SK-N-DZ (cell line): Measurements from ENCODE around the gene TULP4.
"Not testable (repeated sequence)": the region's sequence is repeated elsewhere in the genome, so short reads cannot be mapped to it uniquely, and the experiment has no call there.

Source experiments
- DNase-seq: peaks from one replicate; pipeline ENCODE4 v3.0.0-alpha.2; 2015; ENCODE audit warnings: low spot score

Gene TULP4

GRCh38 chr6:158501360-158502262, 189.3 kb downstream of the TULP4 start:
- DNase-seq, result no peak

GRCh38 chr6:158502263-158502950, 190.1 kb downstream of the TULP4 start:
- no peak for DNase-seq

- DNase-seq, result no peak
Observed at GRCh38 chr6:158503222-158503621, 191.0 kb downstream of the TULP4 start.

DNA sequence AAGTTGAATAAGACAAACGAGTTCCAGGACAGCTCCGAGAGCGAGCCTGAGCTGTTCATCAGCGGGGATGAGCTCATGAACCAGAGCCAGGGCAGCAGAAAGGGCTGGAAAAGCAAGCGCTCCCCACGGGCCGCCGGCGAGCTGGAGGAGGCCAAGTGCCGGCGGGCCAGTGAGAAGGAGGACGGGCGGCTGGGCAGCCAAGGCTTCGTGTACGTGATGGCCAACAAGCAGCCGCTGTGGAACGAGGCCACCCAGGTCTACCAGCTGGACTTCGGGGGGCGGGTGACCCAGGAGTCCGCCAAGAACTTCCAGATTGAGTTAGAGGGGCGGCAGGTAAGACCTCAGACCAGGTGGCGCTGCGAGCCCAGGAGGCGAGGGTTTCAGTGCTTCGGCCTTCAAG, 191.6 kb downstream of the TULP4 start:
- no peak for DNase-seq

- no peak for DNase-seq
Observed at GRCh38 chr6:158505194-158505593, 192.9 kb downstream of the TULP4 start.

GRCh38 chr6:158506601-158507000, 194.3 kb downstream of the TULP4 start:
- DNase-seq, result peak; percentile 30

DNA sequence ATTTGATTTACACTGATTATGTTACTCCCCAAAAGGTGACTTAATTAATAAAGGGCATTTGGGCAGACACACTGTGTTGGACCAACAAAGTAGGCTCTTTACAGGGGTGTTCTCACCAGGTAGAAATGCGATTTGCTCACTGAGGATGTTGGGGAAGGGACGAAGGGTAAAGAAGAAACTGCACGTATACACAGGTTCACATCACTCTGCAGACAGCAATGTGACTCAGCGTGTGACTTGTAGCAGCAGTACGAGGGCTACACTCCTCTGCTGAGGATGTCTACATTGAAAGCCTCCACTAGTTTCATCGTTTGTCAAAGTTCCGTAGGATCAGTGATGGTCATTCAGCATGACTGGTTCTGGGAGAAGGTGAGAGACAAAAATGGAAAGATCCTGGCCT, 194.9 kb downstream of the TULP4 start:
- no peak for DNase-seq

GRCh38 chr6:158508450-158508849, 196.2 kb downstream of the TULP4 start:
- no peak for DNase-seq

DNA sequence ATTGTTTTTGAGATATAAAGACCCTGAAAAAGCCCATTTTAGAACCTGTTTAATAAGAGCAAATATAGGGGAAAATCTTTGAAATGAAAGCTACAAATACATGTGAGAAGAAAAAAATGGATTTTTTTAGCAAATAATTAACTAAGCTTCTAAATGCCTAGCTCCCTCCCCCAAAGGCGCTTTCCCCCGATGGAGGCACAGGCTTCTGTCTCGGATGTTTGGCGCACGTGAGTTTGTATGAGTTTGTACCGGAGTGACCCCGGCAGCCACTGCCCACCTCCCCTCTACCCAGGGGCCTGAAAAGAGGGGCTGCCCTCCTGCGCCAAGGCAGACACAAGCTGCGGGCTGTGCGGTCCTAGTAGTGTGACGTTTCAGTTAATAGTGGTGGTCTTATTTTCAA, 197.2 kb downstream of the TULP4 start:
- DNase-seq, result no peak

GRCh38 chr6:158512809-158513208, 200.5 kb downstream of the TULP4 start:
- no peak for DNase-seq

GRCh38 chr6:158514176-158514575, 201.9 kb downstream of the TULP4 start:
- no peak for DNase-seq

DNA sequence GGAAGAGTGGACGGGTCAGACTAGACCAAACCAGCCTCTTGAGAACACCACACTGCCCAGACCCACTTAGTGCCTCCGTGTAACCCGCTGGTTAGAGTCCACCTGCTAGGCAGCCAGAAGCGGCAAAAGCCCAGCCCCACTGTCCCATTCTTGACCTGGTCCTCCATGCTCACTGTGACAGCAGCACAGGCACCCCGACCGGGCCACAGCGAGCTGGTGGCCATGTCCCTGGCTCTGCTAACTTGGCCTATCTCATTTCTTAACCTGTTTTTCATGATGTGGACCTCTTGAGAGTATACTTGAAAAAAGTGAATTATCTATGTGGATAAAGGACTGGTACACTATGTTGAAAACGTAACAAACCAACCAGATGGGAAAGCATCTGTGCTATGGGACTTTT, 202.7 kb downstream of the TULP4 start:
- no peak for DNase-seq

DNA sequence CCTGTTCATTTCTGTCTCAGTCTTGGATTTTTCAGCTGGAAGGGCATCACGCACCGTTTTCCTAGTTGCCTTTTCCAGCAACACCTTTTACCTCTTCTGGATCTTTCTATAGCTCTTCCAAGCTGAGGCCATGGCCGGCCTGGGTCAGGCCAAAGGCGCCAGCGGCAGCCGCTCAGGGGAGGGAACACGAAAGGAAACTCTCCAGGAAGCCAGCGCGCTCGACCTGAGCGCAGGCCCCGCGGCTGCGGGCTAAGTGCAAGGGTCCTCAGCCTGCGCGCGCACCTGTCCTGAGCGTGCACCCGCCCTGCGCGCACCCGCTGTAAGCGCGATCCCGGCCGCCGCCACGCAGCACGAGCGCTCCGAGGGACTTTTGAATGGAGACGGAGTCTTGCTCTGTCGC, 203.8 kb downstream of the TULP4 start:
- no peak for DNase-seq

DNA sequence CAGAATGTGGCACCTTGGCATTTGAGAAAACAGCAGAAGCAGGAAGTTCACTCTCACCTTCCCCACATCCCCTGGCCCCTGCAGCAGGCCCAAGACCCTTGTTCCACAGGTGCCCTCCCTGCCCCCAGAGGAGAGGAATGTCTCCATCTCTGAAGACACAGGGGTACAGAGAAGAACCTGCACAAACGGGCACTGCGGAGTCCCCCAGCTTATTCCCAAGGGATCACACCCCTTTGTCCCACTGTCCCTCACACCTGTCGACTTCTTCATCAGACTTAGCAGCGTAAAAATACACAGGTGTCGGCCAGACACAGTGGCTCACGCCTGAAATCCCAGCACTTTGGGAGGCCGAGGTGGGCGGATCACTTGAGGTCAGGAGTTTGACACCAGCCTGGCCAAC, 204.8 kb downstream of the TULP4 start:
- no peak for DNase-seq

DNA sequence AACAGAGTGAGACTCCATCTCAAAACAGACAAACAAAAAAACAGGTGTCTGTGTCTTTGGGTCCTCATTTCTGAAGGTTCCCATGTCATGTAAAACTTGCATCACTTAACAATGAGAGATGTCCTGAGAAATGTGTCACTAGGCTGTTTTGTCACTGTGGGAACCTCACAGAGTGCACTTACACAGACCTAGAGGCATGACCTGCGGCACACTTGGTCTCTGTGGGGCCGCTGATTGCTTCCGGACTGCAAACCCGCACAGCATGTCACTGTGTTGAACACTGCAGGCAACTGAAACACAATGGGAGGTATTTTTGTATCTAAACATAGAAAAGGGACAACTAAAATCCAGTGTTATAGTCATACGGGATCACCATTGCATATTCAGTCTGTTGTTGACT, 205.3 kb downstream of the TULP4 start:
- DNase-seq, result no peak

GRCh38 chr6:158518191-158519127, 206.2 kb downstream of the TULP4 start:
- DNase-seq, result peak; percentile 81

GRCh38 chr6:158519300-158519699, 207.0 kb downstream of the TULP4 start:
- no peak for DNase-seq

DNA sequence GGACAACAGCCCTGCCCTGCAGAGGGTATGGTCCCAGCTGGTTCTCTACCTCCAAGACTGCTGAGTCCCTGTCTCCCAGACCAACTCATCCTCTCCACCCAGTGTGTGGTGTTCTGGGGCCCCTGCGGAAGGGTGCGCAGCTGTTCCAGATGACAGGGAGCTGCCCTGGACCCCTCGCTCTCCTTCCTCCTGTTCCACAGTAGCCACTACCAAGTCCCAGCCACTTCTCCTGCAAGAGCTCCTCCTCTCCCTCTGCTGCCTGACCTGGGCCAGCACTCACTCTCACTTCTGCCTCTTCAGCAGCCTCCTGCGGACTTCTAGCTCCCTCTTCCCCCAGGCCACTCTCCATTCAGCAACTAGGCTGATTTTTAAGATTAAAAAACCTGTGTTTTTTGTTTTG, 207.5 kb downstream of the TULP4 start:
- DNase-seq, result no peak

DNA sequence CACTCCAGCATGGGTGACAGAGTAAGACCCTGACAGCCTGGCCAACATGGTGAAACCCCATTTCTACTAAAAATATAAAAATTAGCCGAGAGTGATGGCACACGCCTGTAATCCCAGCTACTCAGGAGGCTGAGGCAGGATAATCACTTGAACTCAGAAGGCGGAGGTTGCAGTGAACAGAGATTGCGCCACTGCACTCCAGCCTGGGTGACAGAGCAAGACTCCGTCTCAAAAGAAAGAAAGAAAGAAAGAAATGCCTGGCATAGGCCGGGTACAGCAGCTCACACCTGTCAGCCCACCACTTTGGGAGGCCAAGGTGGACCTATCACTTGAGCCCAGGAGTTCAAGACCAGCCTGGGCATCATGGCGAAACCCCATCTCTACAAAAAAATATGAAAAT, 208.7 kb downstream of the TULP4 start:
- not testable (repeated sequence) for DNase-seq

- no peak for DNase-seq
Observed at GRCh38 chr6:158521759-158522158, 209.5 kb downstream of the TULP4 start.

GRCh38 chr6:158522616-158523015, 210.4 kb downstream of the TULP4 start:
- DNase-seq, result no peak

- no peak for DNase-seq
Observed at GRCh38 chr6:158524311-158524710, 212.0 kb downstream of the TULP4 start.
